HepG2 (cell line): ENCODE data around the gene SPATA25. TPM values are rescaled to one million over a fixed set of nuclear protein-coding genes. Genes with fewer than 3 reads are reported as not detected.

Source experiments
- AGO1 ChIP-seq: fragments of 200-400 bp; formaldehyde crosslinking; IDR thresholded peaks from 2 replicates; pipeline ENCODE4 v1.6.1; 2017; ENCODE audit warnings: mild to moderate bottlenecking, low read depth, low read length, moderate library complexity; ENCODE audit not compliant: poor library complexity, severe bottlenecking
- ESRRA ChIP-seq: sonication (generic); formaldehyde crosslinking; IDR thresholded peaks from 2 replicates; pipeline ENCODE4 v1.5.1; 2020; ENCODE audit warnings: mild to moderate bottlenecking, low read depth, missing genetic modification reagents
- NFE2 ChIP-seq: sonication (generic); formaldehyde crosslinking; IDR thresholded peaks from 2 replicates; pipeline ENCODE4 v1.4.0; 2020; ENCODE audit warnings: missing genetic modification reagents
- NR1H2 ChIP-seq: sonication (generic); formaldehyde crosslinking; IDR thresholded peaks from 2 replicates; pipeline ENCODE4 v1.8.1; 2022; ENCODE audit warnings: low read depth, missing genetic modification reagents, borderline replicate concordance
- NR2F2 ChIP-seq: IDR thresholded peaks from 2 replicates; pipeline ENCODE4 v1.6.1; 2012; ENCODE audit warnings: low read depth, inconsistent platforms, borderline replicate concordance
- PATZ1 ChIP-seq: sonication (generic); formaldehyde crosslinking; IDR thresholded peaks from 2 replicates; pipeline ENCODE4 v1.4.0; 2020; ENCODE audit warnings: missing genetic modification reagents
- SAFB2 ChIP-seq: sonication (generic); formaldehyde crosslinking; IDR thresholded peaks from 2 replicates; pipeline ENCODE4 v1.5.1; 2020; ENCODE audit warnings: missing genetic modification reagents, low read depth, mild to moderate bottlenecking, borderline replicate concordance
- ZBTB34 ChIP-seq: sonication (generic); formaldehyde crosslinking; IDR thresholded peaks from 2 replicates; pipeline ENCODE4 v1.8.0; 2022; ENCODE audit warnings: mild to moderate bottlenecking, missing genetic modification reagents
- ZMYM4 ChIP-seq: sonication (generic); formaldehyde crosslinking; IDR thresholded peaks from 2 replicates; pipeline ENCODE4 v1.8.1; 2023; ENCODE audit warnings: mild to moderate bottlenecking, missing genetic modification reagents
- ZNF503 ChIP-seq: sonication (generic); formaldehyde crosslinking; IDR thresholded peaks from 2 replicates; pipeline ENCODE4 v1.4.0; 2020; ENCODE audit warnings: missing genetic modification reagents
- ZNF567 ChIP-seq: sonication (generic); formaldehyde crosslinking; IDR thresholded peaks from 2 replicates; pipeline ENCODE4 v1.8.1; 2023; ENCODE audit warnings: mild to moderate bottlenecking, missing genetic modification reagents, borderline replicate concordance
- ZNF720 ChIP-seq: sonication (generic); formaldehyde crosslinking; IDR thresholded peaks from 2 replicates; pipeline ENCODE4 v1.4.0; 2020; ENCODE audit warnings: missing genetic modification reagents
- ZNF781 ChIP-seq: sonication (generic); formaldehyde crosslinking; IDR thresholded peaks from 2 replicates; pipeline ENCODE4 v1.5.1; 2020; ENCODE audit warnings: borderline replicate concordance, mild to moderate bottlenecking, missing genetic modification reagents; ENCODE audit errors: not compliant biosample characterization
- polyA plus RNA-seq, 8 experiments: library from polyadenylated mRNA; depleted of rRNA in 3 of 8; stranded (reverse) in 7 of 8; unstranded in 1 of 8; fragments of >200 nt; fragmentation: Illumina TruSeq in 4 of 8; extraction: Trizol in 4 of 8; gene quantifications; 2 replicates each; pipeline versions ENCODE4 v1.2.1 to v1.2.3, GENCODE V29; 2011 to 2016; ENCODE audit warnings: low read depth in 4 of 8, missing spikeins in 1 of 8, mixed read lengths in 1 of 8; ENCODE audit not compliant: insufficient read depth in 1 of 8
- total RNA-seq, 5 experiments: library from RNA; depleted of rRNA; stranded (reverse); fragments of >200 nt; fragmentation: Illumina TruSeq; extraction: Trizol; gene quantifications; 2 replicates each; pipeline ENCODE4 v1.2.3, GENCODE V29; 2016; ENCODE audit warnings: low read depth in 1 of 5
- TF ChIP-seq, protein P1 (sequence below): IDR thresholded peaks from 2 replicates; pipeline ENCODE4 v1.6.1; 2016; ENCODE audit warnings: low read depth, missing genetic modification reagents, missing compliant biosample characterization

Gene SPATA25
- total and polyA plus RNA-seq, 2 of the 13 experiments (the other 11 are each of a cell fraction or from before 2014, with no cell fraction given), result 4.8 to 7.6 TPM

- 0 out of 2 replicates have a peak, but pooled peaks have one; percentile 41 for TF ChIP-seq ZNF503
- no peak; the same call in 1 of the 2 replicates for TF ChIP-seq ZNF567
- peak; percentile 30 for TF ChIP-seq ZNF781
- peak; percentile 45; the same call in 1 of the 2 replicates for TF ChIP-seq PATZ1
- TF ChIP-seq AGO1, result no peak
- no peak for TF ChIP-seq SAFB2 (CRISPR knock-in tag)
- no peak for TF ChIP-seq ESRRA (CRISPR knock-in tag)
- no peak for TF ChIP-seq NR2F2
- no peak for TF ChIP-seq ZNF720 (CRISPR knock-in tag)
- TF ChIP-seq NR1H2, result no peak
- TF ChIP-seq ZBTB34 (CRISPR knock-in tag), result no peak
- peak; percentile 35; the same call in 1 of the 2 replicates for TF ChIP-seq ZMYM4 (CRISPR knock-in tag)
- no peak for TF ChIP-seq NFE2 (CRISPR knock-in tag)
- TF ChIP-seq, protein P1, sequence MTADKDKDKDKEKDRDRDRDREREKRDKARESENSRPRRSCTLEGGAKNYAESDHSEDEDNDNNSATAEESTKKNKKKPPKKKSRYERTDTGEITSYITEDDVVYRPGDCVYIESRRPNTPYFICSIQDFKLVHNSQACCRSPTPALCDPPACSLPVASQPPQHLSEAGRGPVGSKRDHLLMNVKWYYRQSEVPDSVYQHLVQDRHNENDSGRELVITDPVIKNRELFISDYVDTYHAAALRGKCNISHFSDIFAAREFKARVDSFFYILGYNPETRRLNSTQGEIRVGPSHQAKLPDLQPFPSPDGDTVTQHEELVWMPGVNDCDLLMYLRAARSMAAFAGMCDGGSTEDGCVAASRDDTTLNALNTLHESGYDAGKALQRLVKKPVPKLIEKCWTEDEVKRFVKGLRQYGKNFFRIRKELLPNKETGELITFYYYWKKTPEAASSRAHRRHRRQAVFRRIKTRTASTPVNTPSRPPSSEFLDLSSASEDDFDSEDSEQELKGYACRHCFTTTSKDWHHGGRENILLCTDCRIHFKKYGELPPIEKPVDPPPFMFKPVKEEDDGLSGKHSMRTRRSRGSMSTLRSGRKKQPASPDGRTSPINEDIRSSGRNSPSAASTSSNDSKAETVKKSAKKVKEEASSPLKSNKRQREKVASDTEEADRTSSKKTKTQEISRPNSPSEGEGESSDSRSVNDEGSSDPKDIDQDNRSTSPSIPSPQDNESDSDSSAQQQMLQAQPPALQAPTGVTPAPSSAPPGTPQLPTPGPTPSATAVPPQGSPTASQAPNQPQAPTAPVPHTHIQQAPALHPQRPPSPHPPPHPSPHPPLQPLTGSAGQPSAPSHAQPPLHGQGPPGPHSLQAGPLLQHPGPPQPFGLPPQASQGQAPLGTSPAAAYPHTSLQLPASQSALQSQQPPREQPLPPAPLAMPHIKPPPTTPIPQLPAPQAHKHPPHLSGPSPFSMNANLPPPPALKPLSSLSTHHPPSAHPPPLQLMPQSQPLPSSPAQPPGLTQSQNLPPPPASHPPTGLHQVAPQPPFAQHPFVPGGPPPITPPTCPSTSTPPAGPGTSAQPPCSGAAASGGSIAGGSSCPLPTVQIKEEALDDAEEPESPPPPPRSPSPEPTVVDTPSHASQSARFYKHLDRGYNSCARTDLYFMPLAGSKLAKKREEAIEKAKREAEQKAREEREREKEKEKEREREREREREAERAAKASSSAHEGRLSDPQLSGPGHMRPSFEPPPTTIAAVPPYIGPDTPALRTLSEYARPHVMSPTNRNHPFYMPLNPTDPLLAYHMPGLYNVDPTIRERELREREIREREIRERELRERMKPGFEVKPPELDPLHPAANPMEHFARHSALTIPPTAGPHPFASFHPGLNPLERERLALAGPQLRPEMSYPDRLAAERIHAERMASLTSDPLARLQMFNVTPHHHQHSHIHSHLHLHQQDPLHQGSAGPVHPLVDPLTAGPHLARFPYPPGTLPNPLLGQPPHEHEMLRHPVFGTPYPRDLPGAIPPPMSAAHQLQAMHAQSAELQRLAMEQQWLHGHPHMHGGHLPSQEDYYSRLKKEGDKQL, result no peak
Observed at GRCh38 chr20:45863543-45864470, 23.6 kb downstream of the SPATA25 start (continued).
